ENCODE measurements around the gene IRX6. TPM values are rescaled to one million over a fixed set of nuclear protein-coding genes. Genes with fewer than 3 reads are reported as not detected.
A peak's percentile ranks its signal among the peaks of the same experiment; 100 is the strongest.

IRX6 gene
- total RNA-seq, 1 experiment from 2014 or later, result not detected

- CTCF ChIA-PET, result no interaction called here
- no peak overlapping the region for H3K4me3 Mint-ChIP-seq (ENCODE audit: unreplicated experiment)
Measured at GRCh38 chr16:55291847-55292246, 32.2 kb upstream of the IRX6 start.

GRCh38 chr16:55292491-55292890 is 31.5 kb upstream of the IRX6 start:
- peaks cover 14% of the 10 kb centered on the region for H3K9me3 Mint-ChIP-seq (ENCODE audit: unreplicated experiment)
- no peak overlapping the region for H3K4me3 Mint-ChIP-seq (ENCODE audit: unreplicated experiment)
- H3K9me3 ChIP-seq, result no peaks in the 10 kb centered on the region; the same call in 1 of the 2 replicates
- BruUV-seq (replicated peaks), result no TSS peak
- H3K27me3 ChIP-seq (replicated peaks; ENCODE audit: control insufficient read depth, insufficient read depth, low read length), result no peaks in the 10 kb centered on the region
- H3K4me1 ChIP-seq, result no peaks in the 10 kb centered on the region
- H3K4me3 ChIP-seq (ENCODE audit: low read depth, low read length), result no peak overlapping the region
- ChIA-PET POLR2A (interaction anchor here (0.6 kb wide), 1 partner anchor 8 kb away, joined by 3 read pairs; no protein-coding TSS in a partner anchor), CTCF (no interaction called here)
- no peak for DNase-seq
- intact Hi-C loops (cut with micrococcal nuclease; ENCODE audit: unreplicated experiment), result no loop called here
- H3K4me1 Mint-ChIP-seq (ENCODE audit: low read depth, unreplicated experiment), result no peaks in the 10 kb centered on the region
- no peak overlapping the region for H3K27ac Mint-ChIP-seq (ENCODE audit: unreplicated experiment)
- TF ChIP-seq CTCF (IDR thresholded peaks at IDR 0.05; ENCODE audit: insufficient read depth in 1 of 2, low read depth in 1 of 2, low read length in 1 of 2, severe bottlenecking in 1 of 2, unreplicated experiment in 1 of 2), result no peak
- H3K36me3 Mint-ChIP-seq (ENCODE audit: insufficient read depth, unreplicated experiment), result no peaks in the 10 kb centered on the region
- H3K36me3 ChIP-seq (ENCODE audit: control insufficient read depth, insufficient read depth, low read length), result no peaks in the 10 kb centered on the region
- H3K27me3 Mint-ChIP-seq (ENCODE audit: insufficient read depth, unreplicated experiment), result peaks cover under 1% of the 10 kb centered on the region

More at GRCh38 chr16:55291847-55292246, 32.2 kb upstream of the IRX6 start:
- H3K9me3 Mint-ChIP-seq (ENCODE audit: unreplicated experiment), result peaks cover 17% of the 10 kb centered on the region
- no peaks in the 10 kb centered on the region for H3K36me3 ChIP-seq (ENCODE audit: control insufficient read depth, insufficient read depth, low read length)
- BruUV-seq (replicated peaks), result no TSS peak
- no peaks in the 10 kb centered on the region for H3K4me1 Mint-ChIP-seq (ENCODE audit: low read depth, unreplicated experiment)
- H3K27me3 ChIP-seq (replicated peaks; ENCODE audit: control insufficient read depth, insufficient read depth, low read length), result no peaks in the 10 kb centered on the region
- no peak for DNase-seq
- intact Hi-C loops (cut with micrococcal nuclease; ENCODE audit: unreplicated experiment), result no loop called here
- no peaks in the 10 kb centered on the region for H3K36me3 Mint-ChIP-seq (ENCODE audit: insufficient read depth, unreplicated experiment)
- H3K4me1 ChIP-seq, result no peaks in the 10 kb centered on the region
- no peak overlapping the region for H3K4me3 ChIP-seq (ENCODE audit: low read depth, low read length)
- POLR2A ChIA-PET, result interaction anchor here (0.6 kb wide), 1 partner anchor 9 kb away, joined by 3 read pairs; no protein-coding TSS in a partner anchor
- H3K27ac Mint-ChIP-seq (ENCODE audit: unreplicated experiment), result no peak overlapping the region
- peaks cover 3% of the 10 kb centered on the region for H3K27me3 Mint-ChIP-seq (ENCODE audit: insufficient read depth, unreplicated experiment)
- H3K9me3 ChIP-seq, result peaks cover 5% of the 10 kb centered on the region
- no peak for TF ChIP-seq CTCF (IDR thresholded peaks at IDR 0.05; ENCODE audit: insufficient read depth in 1 of 2, low read depth in 1 of 2, low read length in 1 of 2, severe bottlenecking in 1 of 2, unreplicated experiment in 1 of 2)

- H3K27ac Mint-ChIP-seq (ENCODE audit: unreplicated experiment), result no peak overlapping the region
Measured at GRCh38 chr16:55294129-55294528, 29.9 kb upstream of the IRX6 start.

More at GRCh38 chr16:55294129-55294528, 29.9 kb upstream of the IRX6 start:
- H3K4me1 Mint-ChIP-seq (ENCODE audit: low read depth, unreplicated experiment), result no peaks in the 10 kb centered on the region
- Histone ChIP-seq H3K9me3 (no peaks in the 10 kb centered on the region), H3K27me3 (replicated peaks; ENCODE audit: control insufficient read depth, insufficient read depth, low read length) (no peaks in the 10 kb centered on the region), H3K4me1 (no peaks in the 10 kb centered on the region), H3K36me3 (ENCODE audit: control insufficient read depth, insufficient read depth, low read length) (no peaks in the 10 kb centered on the region), H3K4me3 (ENCODE audit: low read depth, low read length) (no peak overlapping the region)
- TF ChIP-seq CTCF (IDR thresholded peaks at IDR 0.05; ENCODE audit: insufficient read depth in 1 of 2, low read depth in 1 of 2, low read length in 1 of 2, severe bottlenecking in 1 of 2, unreplicated experiment in 1 of 2), result peak; percentile 24 to 28
- intact Hi-C loops (cut with micrococcal nuclease; ENCODE audit: unreplicated experiment), result loop anchor here (1.0 kb wide), 1 partner anchor 76 kb away; no protein-coding TSS in a partner anchor
- H3K9me3 Mint-ChIP-seq (ENCODE audit: unreplicated experiment), result peaks cover 10% of the 10 kb centered on the region
- BruUV-seq (replicated peaks), result no TSS peak
- peak in 1 of 2 experiments; percentile 15 for DNase-seq
- no peaks in the 10 kb centered on the region for H3K36me3 Mint-ChIP-seq (ENCODE audit: insufficient read depth, unreplicated experiment)
- H3K27me3 Mint-ChIP-seq (ENCODE audit: insufficient read depth, unreplicated experiment), result peaks cover 4% of the 10 kb centered on the region
- H3K4me3 Mint-ChIP-seq (ENCODE audit: unreplicated experiment), result no peak overlapping the region
- ChIA-PET POLR2A (no interaction called here), CTCF (no interaction called here)

Data from Caco-2 (cell line).